Keratinocyte (primary cell): ENCODE measurements around the gene STRIT1.

Experiments
- CTCF ChIP-seq, 3 experiments: IDR thresholded peaks in 1 of 3; conservative IDR thresholded peaks in 1 of 3; optimal IDR thresholded peaks in 1 of 3; 2 replicates in 2 of 3; 3 replicates in 1 of 3; pipeline versions ENCODE3 to v1.5.1; 2011; ENCODE audit warnings: low read length in 3 of 3, mild to moderate bottlenecking in 3 of 3, moderate library complexity in 2 of 3, control low read depth in 1 of 3, inconsistent platforms in 1 of 3; ENCODE audit not compliant: insufficient read depth in 2 of 3; ENCODE audit errors: extremely low read depth in 1 of 3
- EZH2 ChIP-seq: IDR thresholded peaks from one replicate; pipeline ENCODE4 v1.6.1; 2012; ENCODE audit warnings: inconsistent platforms, mild to moderate bottlenecking, low read length, moderate library complexity

GRCh38 chr3:155342344-155342743 is 48.9 kb upstream of the STRIT1 start:
- TF ChIP-seq CTCF (optimal IDR thresholded peaks at IDR 0.05 in 1 of 3, IDR thresholded peaks at IDR 0.05 in 1 of 3, conservative IDR thresholded peaks at IDR 0.05 in 1 of 3; ENCODE audit: extremely low read depth in 1 of 3, insufficient read depth in 2 of 3, low read length in 3 of 3) = no peak
- TF ChIP-seq EZH2 = no peak
